Germinal center (tissue), 1 donor: Measurements from ENCODE around the gene MFAP3L.
"Not testable (repeated sequence)": the region's sequence is repeated elsewhere in the genome, so short reads cannot be mapped to it uniquely, and the experiment has no call there.

ENCODE experiments used
- DNase-seq: peaks from one replicate; pipeline ENCODE4 v3.0.0; 2012; ENCODE audit warnings: mixed read lengths, low spot score

Gene MFAP3L

GRCh38 chr4:169987327-169988228 is 38.6 kb downstream of the MFAP3L start:
- DNase-seq: no peak

- DNase-seq: no peak
Observed at GRCh38 chr4:169986369-169986768, 39.8 kb downstream of the MFAP3L start.

- no peak for DNase-seq
Observed at GRCh38 chr4:169985881-169986280, 40.3 kb downstream of the MFAP3L start.

GRCh38 chr4:169984745-169985144 is 41.5 kb downstream of the MFAP3L start:
- no peak for DNase-seq

GRCh38 chr4:169984173-169984572 is 42.0 kb downstream of the MFAP3L start:
- DNase-seq: no peak

- no peak for DNase-seq
Observed at GRCh38 chr4:169976951-169977350, 49.2 kb downstream of the MFAP3L start.

- DNase-seq: no peak
Observed at GRCh38 chr4:169975838-169976796, 50.1 kb downstream of the MFAP3L start.

- DNase-seq: no peak
Observed at GRCh38 chr4:169975131-169975837, 50.9 kb downstream of the MFAP3L start.

GRCh38 chr4:169971456-169972015 is 54.7 kb downstream of the MFAP3L start:
- no peak for DNase-seq

- no peak for DNase-seq
Observed at GRCh38 chr4:169968999-169969398, 57.2 kb downstream of the MFAP3L start.

GRCh38 chr4:169963998-169964397 is 62.2 kb downstream of the MFAP3L start:
- no peak for DNase-seq

- no peak for DNase-seq
Observed at GRCh38 chr4:169959254-169959653, 66.9 kb downstream of the MFAP3L start.

GRCh38 chr4:169958629-169959028 is 67.6 kb downstream of the MFAP3L start:
- DNase-seq: no peak

GRCh38 chr4:169957785-169958184 is 68.4 kb downstream of the MFAP3L start:
- DNase-seq: no peak

GRCh38 chr4:169956091-169956843 is 69.9 kb downstream of the MFAP3L start:
- no peak for DNase-seq

- DNase-seq: no peak
Observed at GRCh38 chr4:169955521-169955920, 70.7 kb downstream of the MFAP3L start.

- DNase-seq: no peak
Observed at GRCh38 chr4:169952236-169953002, 73.8 kb downstream of the MFAP3L start.

- DNase-seq: no peak
Observed at GRCh38 chr4:169948271-169948670, 77.9 kb downstream of the MFAP3L start.

GRCh38 chr4:169945636-169946035 is 80.6 kb downstream of the MFAP3L start:
- DNase-seq: no peak

GRCh38 chr4:169943601-169944000 is 82.6 kb downstream of the MFAP3L start:
- not testable (repeated sequence) for DNase-seq
